HepG2 (cell line): ENCODE measurements around the gene MED4. TPM values are rescaled to one million over a fixed set of nuclear protein-coding genes. Genes with fewer than 3 reads are reported as not detected.

ENCODE experiments used
- ATAC-seq: fragments of 200-7000 bp; cut with Tn5 transposase; 3 replicates; pipeline ENCODE4 v1.9.1; 2020; ENCODE audit warnings: mild to moderate bottlenecking, moderate library complexity
- BruUV-seq: library from RNA; stranded (reverse); fragments of 400-500 nt; replicated peaks from 2 replicates; lab custom pipeline; 2021; lab: Mats Ljungman, UMichigan
- CTCF ChIA-PET: fragments of 300-600 bp; formaldehyde crosslinking; extraction: SDS; loops from one replicate; lab custom pipeline; 2021; ENCODE audit warnings: low total read pairs, inconsistent platforms, low intra/inter-chr PET ratio; lab: Yijun Ruan, JAX
- POLR2A ChIA-PET: fragments of 350-600 bp; sonication (Branson Sonifier 250); formaldehyde crosslinking; loops from one replicate; lab custom pipeline; 2020; ENCODE audit warnings: antibody characterized with exemption, inconsistent platforms; lab: Yijun Ruan, JAX
- DNase-seq: peaks from one replicate; pipeline ENCODE4 v3.0.0-alpha.2; 2015; ENCODE audit warnings: low spot score
- FAIRE-seq: peaks from 3 replicates; lab custom pipeline; 2011; peaks lifted over from hg19 to GRCh38; lab: Jason Lieb, UNC
- H2AFZ ChIP-seq: one replicate; pipeline ENCODE4 v1.6.1; 2011; ENCODE audit warnings: low read length, inconsistent platforms
- H3K27ac ChIP-seq: fragments of 300-600 bp; 3 replicates; pipeline ENCODE4 v1.8.0; 2011; ENCODE audit warnings: mixed run types, mild to moderate bottlenecking, mixed read lengths, low read length, inconsistent platforms; ENCODE audit not compliant: insufficient read depth; ENCODE audit errors: extremely low read length
- H3K27me3 ChIP-seq, 2 experiments: fragments of 200-600 bp in 1 of 2; 2 replicates in 1 of 2; 3 replicates in 1 of 2; pipeline versions ENCODE4 v1.6.0 to v1.8.0; 2011; ENCODE audit warnings: low read length in 2 of 2, mild to moderate bottlenecking in 2 of 2, moderate library complexity in 2 of 2, inconsistent platforms in 1 of 2; ENCODE audit not compliant: insufficient read depth in 2 of 2, control insufficient read depth in 1 of 2
- H3K36me3 ChIP-seq, 2 experiments: fragments of 200-600 bp in 1 of 2; replicated peaks in 1 of 2; 2 replicates in 1 of 2; 3 replicates in 1 of 2; pipeline versions ENCODE4 v1.5.1 to v1.8.0; 2011; ENCODE audit warnings: low read length in 2 of 2, inconsistent platforms in 1 of 2; ENCODE audit not compliant: insufficient read depth in 2 of 2, control insufficient read depth in 1 of 2
- H3K4me1 ChIP-seq: 2 replicates; pipeline ENCODE4 v1.5.1; 2012; ENCODE audit warnings: low read length, inconsistent platforms; ENCODE audit not compliant: insufficient read depth
- H3K4me2 ChIP-seq: 2 replicates; pipeline ENCODE4 v1.6.0; 2011; ENCODE audit warnings: low read depth, low read length, inconsistent platforms
- H3K4me3 ChIP-seq, 3 experiments: fragments of 200-600 bp in 1 of 3; sonication (generic), shearing (Covaris generic) in 1 of 3; replicated peaks in 1 of 3; 2 replicates each; pipeline ENCODE4 v1.5.1; 2011 to 2016; ENCODE audit warnings: low read length in 3 of 3, inconsistent platforms in 2 of 3, low read depth in 2 of 3, mild to moderate bottlenecking in 2 of 3, control low read depth in 1 of 3, mixed read lengths in 1 of 3; ENCODE audit not compliant: insufficient read depth in 1 of 3
- H3K79me2 ChIP-seq: one replicate; pipeline ENCODE4 v1.6.1; 2011; ENCODE audit warnings: low read length, inconsistent platforms; ENCODE audit not compliant: insufficient read depth
- H3K9ac ChIP-seq: 2 replicates; pipeline ENCODE4 v1.6.0; 2011; ENCODE audit warnings: mild to moderate bottlenecking, low read depth, low read length, inconsistent platforms; ENCODE audit not compliant: insufficient read depth
- H3K9me3 ChIP-seq: 2 replicates; pipeline ENCODE4 v1.5.1; 2012; ENCODE audit warnings: mild to moderate bottlenecking, low read length
- H4K20me1 ChIP-seq: 2 replicates; pipeline ENCODE4 v1.6.0; 2011; ENCODE audit warnings: inconsistent platforms, mild to moderate bottlenecking, low read length, moderate library complexity; ENCODE audit not compliant: insufficient read depth
- ARNT ChIP-seq: fragments of 450-650 bp; IDR thresholded peaks from 2 replicates; pipeline ENCODE4 v1.6.1; 2017
- FIP1L1 ChIP-seq: fragments of 200-400 bp; formaldehyde crosslinking; IDR thresholded peaks from 2 replicates; pipeline ENCODE4 v1.6.1; 2018; ENCODE audit warnings: low read depth, mild to moderate bottlenecking, low read length, moderate library complexity, borderline replicate concordance; ENCODE audit not compliant: insufficient read depth
- GATA4 ChIP-seq: sonication (generic); IDR thresholded peaks from 2 replicates; pipeline ENCODE4 v1.6.1; 2016; ENCODE audit warnings: antibody characterized with exemption, low read depth, borderline replicate concordance
- GLI4 ChIP-seq: sonication (generic); formaldehyde crosslinking; IDR thresholded peaks from 2 replicates; pipeline ENCODE4 v1.5.1; 2020; ENCODE audit warnings: missing genetic modification reagents, mild to moderate bottlenecking, moderate library complexity, borderline replicate concordance
- HNF4A ChIP-seq: sonication (generic); formaldehyde crosslinking; IDR thresholded peaks from 2 replicates; pipeline ENCODE4 v1.4.0; 2020; ENCODE audit warnings: missing genetic modification reagents
- KLF15 ChIP-seq: sonication (generic); formaldehyde crosslinking; IDR thresholded peaks from 2 replicates; pipeline ENCODE4 v1.8.1; 2023; ENCODE audit warnings: borderline replicate concordance, mild to moderate bottlenecking, inconsistent platforms, missing genetic modification reagents, mixed read lengths
- MTF2 ChIP-seq: sonication (generic); formaldehyde crosslinking; IDR thresholded peaks from 2 replicates; pipeline ENCODE4 v1.5.0; 2020; ENCODE audit warnings: missing genetic modification reagents, borderline replicate concordance
- PHF8 ChIP-seq: sonication (generic); formaldehyde crosslinking; IDR thresholded peaks from 2 replicates; pipeline ENCODE4 v1.5.0; 2020; ENCODE audit warnings: missing genetic modification reagents
- TOE1 ChIP-seq: sonication (generic); formaldehyde crosslinking; IDR thresholded peaks from 2 replicates; pipeline ENCODE4 v1.4.0; 2020; ENCODE audit warnings: mild to moderate bottlenecking, missing genetic modification reagents
- WGBS: methylation state at CpG from one replicate; pipeline ENCODE4 v1.1.6; 2017; ENCODE audit warnings: low lambda C conversion rate; 5-methylcytosine and 5-hydroxymethylcytosine counted together
- in situ Hi-C: cut with HindIII; loops from 2 replicates; pipeline ENCODE4 v1.10.0; 2017; ENCODE audit warnings: low pct_unique_long_range_greater_than_20kb; ENCODE audit not compliant: extremely low pct_ligation_motif_present
- intact Hi-C: fragments of 100-400 bp; cut with micrococcal nuclease; formaldehyde crosslinking; loops from one replicate; pipeline ENCODE4 v1.10.0; 2022; ENCODE audit not compliant: unreplicated experiment
- polyA plus RNA-seq, 8 experiments: library from polyadenylated mRNA; depleted of rRNA in 3 of 8; stranded (reverse) in 7 of 8; unstranded in 1 of 8; fragments of >200 nt; fragmentation: Illumina TruSeq in 4 of 8; extraction: Trizol in 4 of 8; gene quantifications; 2 replicates each; pipeline versions ENCODE4 v1.2.1 to v1.2.3, GENCODE V29; 2011 to 2016; ENCODE audit warnings: low read depth in 4 of 8, missing spikeins in 1 of 8, mixed read lengths in 1 of 8; ENCODE audit not compliant: insufficient read depth in 1 of 8
- total RNA-seq, 5 experiments: library from RNA; depleted of rRNA; stranded (reverse); fragments of >200 nt; fragmentation: Illumina TruSeq; extraction: Trizol; gene quantifications; 2 replicates each; pipeline ENCODE4 v1.2.3, GENCODE V29; 2016; ENCODE audit warnings: low read depth in 1 of 5
- TF ChIP-seq, protein P1 (sequence below): sonication (generic); formaldehyde crosslinking; IDR thresholded peaks from 2 replicates; pipeline ENCODE4 v1.9.0; 2022; ENCODE audit warnings: missing genetic modification reagents, mild to moderate bottlenecking, borderline replicate concordance
- TF ChIP-seq, protein P2 (sequence below): sonication (generic); formaldehyde crosslinking; IDR thresholded peaks from 2 replicates; pipeline ENCODE4 v1.4.0; 2020; ENCODE audit warnings: mild to moderate bottlenecking, missing genetic modification reagents

MED4 gene
- total and polyA plus RNA-seq, 2 of the 13 experiments (the other 11 are each of a cell fraction or from before 2014, with no cell fraction given), result 49.4 to 57.8 TPM

GRCh38 chr13:48131533-48131932 is 36.6 kb upstream of the MED4 start:
- 13% methylated on average over 2 of the region's 2 CpGs for WGBS
- no peak for TF ChIP-seq KLF15 (CRISPR knock-in tag)
- TF ChIP-seq ARNT, result no peak
- TF ChIP-seq, protein P1, sequence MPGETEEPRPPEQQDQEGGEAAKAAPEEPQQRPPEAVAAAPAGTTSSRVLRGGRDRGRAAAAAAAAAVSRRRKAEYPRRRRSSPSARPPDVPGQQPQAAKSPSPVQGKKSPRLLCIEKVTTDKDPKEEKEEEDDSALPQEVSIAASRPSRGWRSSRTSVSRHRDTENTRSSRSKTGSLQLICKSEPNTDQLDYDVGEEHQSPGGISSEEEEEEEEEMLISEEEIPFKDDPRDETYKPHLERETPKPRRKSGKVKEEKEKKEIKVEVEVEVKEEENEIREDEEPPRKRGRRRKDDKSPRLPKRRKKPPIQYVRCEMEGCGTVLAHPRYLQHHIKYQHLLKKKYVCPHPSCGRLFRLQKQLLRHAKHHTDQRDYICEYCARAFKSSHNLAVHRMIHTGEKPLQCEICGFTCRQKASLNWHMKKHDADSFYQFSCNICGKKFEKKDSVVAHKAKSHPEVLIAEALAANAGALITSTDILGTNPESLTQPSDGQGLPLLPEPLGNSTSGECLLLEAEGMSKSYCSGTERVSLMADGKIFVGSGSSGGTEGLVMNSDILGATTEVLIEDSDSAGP (CRISPR knock-in tag), result no peak
- no peak for TF ChIP-seq GLI4
- no peak for TF ChIP-seq FIP1L1
- TF ChIP-seq, protein P2, sequence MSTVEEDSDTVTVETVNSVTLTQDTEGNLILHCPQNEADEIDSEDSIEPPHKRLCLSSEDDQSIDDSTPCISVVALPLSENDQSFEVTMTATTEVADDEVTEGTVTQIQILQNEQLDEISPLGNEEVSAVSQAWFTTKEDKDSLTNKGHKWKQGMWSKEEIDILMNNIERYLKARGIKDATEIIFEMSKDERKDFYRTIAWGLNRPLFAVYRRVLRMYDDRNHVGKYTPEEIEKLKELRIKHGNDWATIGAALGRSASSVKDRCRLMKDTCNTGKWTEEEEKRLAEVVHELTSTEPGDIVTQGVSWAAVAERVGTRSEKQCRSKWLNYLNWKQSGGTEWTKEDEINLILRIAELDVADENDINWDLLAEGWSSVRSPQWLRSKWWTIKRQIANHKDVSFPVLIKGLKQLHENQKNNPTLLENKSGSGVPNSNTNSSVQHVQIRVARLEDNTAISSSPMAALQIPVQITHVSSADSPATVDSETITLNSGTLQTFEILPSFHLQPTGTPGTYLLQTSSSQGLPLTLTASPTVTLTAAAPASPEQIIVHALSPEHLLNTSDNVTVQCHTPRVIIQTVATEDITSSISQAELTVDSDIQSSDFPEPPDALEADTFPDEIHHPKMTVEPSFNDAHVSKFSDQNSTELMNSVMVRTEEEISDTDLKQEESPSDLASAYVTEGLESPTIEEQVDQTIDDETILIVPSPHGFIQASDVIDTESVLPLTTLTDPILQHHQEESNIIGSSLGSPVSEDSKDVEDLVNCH (CRISPR knock-in tag), result no peak
- TF ChIP-seq MTF2 (CRISPR knock-in tag), result no peak
- TF ChIP-seq PHF8 (CRISPR knock-in tag), result no peak
- no peak for TF ChIP-seq HNF4A (CRISPR knock-in tag)
- TF ChIP-seq GATA4, result no peak
- no peak for TF ChIP-seq TOE1 (CRISPR knock-in tag)
- TF ChIP-seq, all 625 proteins: peak for 0
- no peaks in the 10 kb centered on the region for H3K36me3 ChIP-seq
- POLR2A ChIA-PET, result no interaction called here
- H3K4me3 ChIP-seq, result no peak overlapping the region
- H3K9me3 ChIP-seq, result no peaks in the 10 kb centered on the region
- H3K9ac ChIP-seq, result no peak overlapping the region
- FAIRE-seq, result no peak
- H4K20me1 ChIP-seq, result no peaks in the 10 kb centered on the region
- in situ Hi-C loops, result loop anchor here (25.0 kb wide), 1 partner anchor 631 kb away; no protein-coding TSS in a partner anchor
- no peaks in the 10 kb centered on the region for H3K27me3 ChIP-seq
- CTCF ChIA-PET, result no interaction called here
- no peak overlapping the region for H2AFZ ChIP-seq
- H3K4me1 ChIP-seq, result peaks cover 21% of the 10 kb centered on the region
- no peak for ATAC-seq
- no peak overlapping the region for H3K27ac ChIP-seq
- intact Hi-C loops, result no loop called here
- no peak for DNase-seq
- H3K79me2 ChIP-seq, result no peaks in the 10 kb centered on the region
- BruUV-seq, result no TSS peak
- H3K4me2 ChIP-seq, result no peak overlapping the region
